Measurements from ENCODE around the gene LCP2.
"Not testable (repeated sequence)": the region's sequence is repeated elsewhere in the genome, so short reads cannot be mapped to it uniquely, and the experiment has no call there.

Gene LCP2

DNA sequence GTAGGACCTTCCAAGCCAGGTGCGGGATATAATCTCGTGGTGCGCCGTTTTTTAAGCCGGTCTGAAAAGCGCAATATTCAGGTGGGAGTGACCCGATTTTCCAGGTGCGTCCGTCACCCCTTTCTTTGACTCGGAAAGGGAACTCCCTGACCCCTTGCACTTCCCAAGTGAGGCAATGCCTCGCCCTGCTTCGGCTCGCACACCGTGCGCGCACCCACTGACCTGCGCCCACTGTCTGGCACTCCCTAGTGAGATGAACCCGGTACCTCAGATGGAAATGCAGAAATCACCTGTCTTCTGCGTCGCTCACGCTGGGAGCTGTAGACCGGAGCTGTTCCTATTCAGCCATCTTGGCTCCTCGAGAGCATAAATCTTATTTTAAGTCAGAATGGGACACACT is 52.1 kb downstream of the LCP2 start:
- not testable (repeated sequence) for DNase-seq

DNA sequence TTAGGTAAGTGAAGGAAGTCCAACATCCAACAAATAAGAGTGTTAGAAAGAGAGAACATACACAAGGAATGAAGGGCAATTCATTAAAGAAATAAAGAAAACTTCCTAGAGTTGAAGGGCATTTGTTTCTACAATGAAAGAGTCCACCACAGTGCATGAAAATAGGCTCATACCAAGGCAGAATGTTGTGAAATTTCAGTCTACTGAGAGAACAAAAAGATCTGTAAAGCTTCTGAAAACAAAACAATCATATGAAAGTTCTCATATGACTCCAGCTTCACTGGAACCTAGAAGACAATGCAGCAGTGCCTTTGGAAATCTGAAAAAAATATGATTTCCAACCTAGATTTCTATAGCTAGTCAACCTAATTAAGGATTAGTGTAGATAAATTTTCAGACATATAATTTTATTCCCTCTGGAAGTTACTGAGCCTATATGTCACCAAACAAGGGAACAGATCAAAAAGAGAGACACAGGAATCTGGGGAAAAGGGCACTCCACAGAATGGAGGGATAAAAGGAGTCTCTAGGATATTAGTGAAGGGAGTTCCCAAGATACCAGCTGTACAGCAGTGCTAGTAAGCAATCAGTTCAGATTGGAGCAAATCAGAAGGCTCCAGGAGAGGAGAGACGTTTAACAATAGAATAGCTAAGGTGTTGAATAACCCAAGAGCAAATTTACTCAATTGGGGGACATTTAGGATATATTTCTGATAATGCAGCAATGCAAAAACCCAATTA is 59.0 kb downstream of the LCP2 start:
- no peak for DNase-seq

- DNase-seq = no peak
Measured at GRCh38 chr5:170235876-170236864, 61.4 kb downstream of the LCP2 start.

- no peak for DNase-seq
Measured at GRCh38 chr5:170233358-170233892, 64.2 kb downstream of the LCP2 start.

GRCh38 chr5:170232786-170233185 is 64.8 kb downstream of the LCP2 start, which contains the start of gene C5orf58:
Gene C5orf58, plus strand, starts transcription at chr5:170232985. Its CDS starts 1,992 bp downstream, at chr5:170234977.
- no peak for DNase-seq

DNA sequence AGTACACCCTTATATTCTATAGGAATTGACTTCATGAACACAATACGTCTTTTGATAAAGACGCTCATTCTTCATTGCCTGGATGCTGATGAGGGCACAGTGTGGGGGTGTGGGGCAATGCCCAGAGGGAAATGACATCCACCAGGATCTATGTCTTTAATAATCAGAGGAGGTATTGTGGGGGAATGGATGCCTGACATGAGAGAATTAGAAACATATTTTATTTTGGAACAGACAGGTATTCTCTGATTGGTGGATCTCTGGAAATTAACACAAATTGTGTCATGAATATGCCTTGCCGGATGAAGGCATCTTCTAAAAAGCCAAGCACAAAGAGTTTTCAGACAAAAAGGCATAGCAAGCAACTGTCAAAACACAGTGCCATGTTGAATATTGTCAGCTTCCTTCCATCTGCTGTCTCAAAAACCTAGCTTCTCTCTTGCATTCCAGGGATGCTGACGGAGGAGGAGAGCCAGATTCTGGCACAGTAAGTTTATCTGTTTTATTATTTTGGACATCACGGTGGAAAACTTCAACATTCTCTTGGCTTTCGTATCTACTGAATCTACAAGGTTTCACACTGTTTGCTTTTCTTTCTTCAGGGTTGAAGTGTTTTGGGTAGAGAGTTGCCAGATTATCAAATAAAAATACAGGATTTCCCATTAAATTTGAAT is 68.7 kb downstream of the LCP2 start:
- DNase-seq = no peak

GRCh38 chr5:170226661-170227060 is 70.9 kb downstream of the LCP2 start:
- no peak for DNase-seq

GRCh38 chr5:170226129-170226615 is 71.4 kb downstream of the LCP2 start:
- DNase-seq = no peak

GRCh38 chr5:170225326-170226128 is 72.0 kb downstream of the LCP2 start:
- peak; percentile 75 for DNase-seq

- no peak for DNase-seq
Measured at GRCh38 chr5:170223906-170224305, 73.7 kb downstream of the LCP2 start.

DNA sequence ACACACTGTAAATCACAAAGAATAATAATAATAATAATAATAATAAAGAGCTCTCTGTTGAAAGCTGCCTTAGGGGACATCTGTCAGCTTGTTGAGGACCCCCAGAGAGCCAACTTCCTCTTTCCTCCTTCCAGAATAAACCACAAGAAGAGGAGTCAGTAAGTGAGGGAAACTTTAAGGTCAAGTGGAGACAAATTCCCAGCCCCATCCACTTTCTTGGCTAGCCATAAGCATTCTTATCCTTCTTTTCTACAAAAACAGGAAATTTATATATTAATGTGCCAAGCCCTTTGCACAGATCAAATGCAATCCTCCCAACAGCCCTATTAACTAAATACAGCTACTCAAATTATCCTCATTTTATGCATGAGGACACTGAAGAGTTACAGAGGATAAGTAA is 74.2 kb downstream of the LCP2 start:
- no peak for DNase-seq

DNA sequence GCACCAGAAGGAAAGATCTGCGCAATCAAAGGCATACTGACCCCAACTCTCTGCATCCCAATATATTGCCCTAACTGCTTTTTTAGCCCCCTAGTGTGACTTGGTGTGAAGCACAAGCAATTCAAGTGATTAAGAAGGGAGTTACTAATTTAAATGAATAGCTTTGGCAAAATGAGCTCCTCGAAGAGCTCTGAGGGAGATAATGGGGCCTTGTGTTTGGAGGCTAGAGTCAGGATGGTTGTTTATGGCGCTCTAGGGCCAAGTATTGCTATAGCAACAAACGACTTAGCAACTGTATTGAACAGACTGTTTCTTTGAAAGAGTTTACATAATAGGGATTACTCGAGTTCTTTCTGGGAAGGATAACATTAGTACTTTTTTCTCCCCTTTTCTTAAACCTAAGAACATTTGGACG is 76.2 kb downstream of the LCP2 start:
- no peak for DNase-seq

GRCh38 chr5:170220191-170220590 is 77.4 kb downstream of the LCP2 start:
- no peak for DNase-seq

DNA sequence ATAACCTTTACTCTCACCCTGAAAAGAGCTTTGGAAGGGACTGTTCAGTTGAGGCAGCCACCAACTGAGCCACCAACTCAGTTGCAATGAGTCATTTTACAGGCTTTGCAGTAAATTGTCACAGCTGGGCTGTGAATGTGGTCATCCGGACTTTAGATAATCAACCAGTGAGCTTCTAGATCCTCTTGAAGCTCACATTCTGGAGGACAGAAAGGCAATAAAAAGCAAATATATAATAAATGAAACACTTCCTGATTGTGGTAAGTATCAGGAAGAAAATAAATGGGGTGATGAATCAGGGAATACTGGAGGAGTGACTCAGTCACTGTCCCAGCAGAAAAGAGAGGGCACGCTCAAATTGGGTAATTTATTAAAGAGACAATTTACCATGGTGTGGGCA is 78.0 kb downstream of the LCP2 start:
- DNase-seq = no peak

DNA sequence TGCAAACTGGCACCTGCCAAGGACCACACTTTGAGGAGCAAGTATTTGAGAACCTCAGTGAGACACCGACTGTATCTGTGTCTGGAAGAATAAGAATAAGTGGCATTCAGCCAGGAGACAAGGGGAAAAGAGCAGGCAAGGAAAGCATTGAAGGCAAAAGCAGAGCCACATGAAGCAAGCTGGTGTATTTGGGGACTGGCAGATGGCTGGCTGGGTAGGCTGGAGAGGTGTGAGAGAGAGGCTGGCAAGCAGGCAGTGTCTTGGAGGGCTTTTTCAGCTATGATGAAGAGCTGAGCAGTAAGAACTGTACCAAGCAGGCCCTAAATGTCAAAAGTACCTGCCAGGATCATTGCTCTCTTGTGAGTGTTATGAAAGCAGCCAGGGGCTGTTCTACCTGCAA is 78.9 kb downstream of the LCP2 start:
- no peak for DNase-seq

DNA sequence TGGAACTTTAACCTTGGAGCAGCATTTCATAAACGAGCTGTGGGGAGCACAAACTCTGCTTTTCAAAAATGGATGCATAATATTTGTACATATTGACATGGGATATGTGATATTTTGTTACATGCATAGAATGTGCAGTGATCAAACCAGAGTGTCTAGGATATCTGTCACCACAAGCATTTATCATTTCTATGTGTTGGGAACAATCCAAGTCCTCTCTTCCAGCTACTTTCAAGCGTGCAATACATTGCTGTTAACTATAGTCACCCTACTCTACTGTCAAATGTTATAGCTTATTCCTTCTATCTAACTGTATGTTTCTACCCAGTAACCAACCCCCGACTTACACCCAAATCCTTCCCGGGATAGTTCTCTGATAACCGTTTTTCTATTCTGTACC is 79.7 kb downstream of the LCP2 start:
- no peak for DNase-seq

- DNase-seq = no peak
Measured at GRCh38 chr5:170216257-170216864, 81.2 kb downstream of the LCP2 start.

GRCh38 chr5:170211575-170212334 is 85.8 kb downstream of the LCP2 start:
- no peak for DNase-seq

DNA sequence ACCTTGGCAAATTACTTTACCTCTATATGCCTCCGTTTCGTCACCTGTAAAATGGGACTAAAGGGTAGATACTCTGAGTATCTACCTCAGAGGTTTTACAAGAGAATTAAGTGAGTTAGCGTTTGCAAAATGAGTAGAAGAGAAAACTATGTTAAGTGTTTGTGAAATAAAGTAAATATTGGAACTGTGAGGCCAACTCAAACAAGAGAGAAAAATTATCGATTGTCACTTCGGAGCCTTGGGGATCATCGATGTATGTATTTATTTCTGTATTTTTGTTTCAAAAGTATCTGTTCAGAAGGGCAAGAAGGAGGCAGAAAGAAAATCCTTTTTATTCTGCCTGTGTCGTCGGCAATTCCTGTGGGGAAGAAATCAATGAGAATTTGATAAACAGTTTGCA is 90.6 kb downstream of the LCP2 start:
- DNase-seq = no peak

- no peak for DNase-seq
Measured at GRCh38 chr5:170206216-170206615, 91.4 kb downstream of the LCP2 start.

DNA sequence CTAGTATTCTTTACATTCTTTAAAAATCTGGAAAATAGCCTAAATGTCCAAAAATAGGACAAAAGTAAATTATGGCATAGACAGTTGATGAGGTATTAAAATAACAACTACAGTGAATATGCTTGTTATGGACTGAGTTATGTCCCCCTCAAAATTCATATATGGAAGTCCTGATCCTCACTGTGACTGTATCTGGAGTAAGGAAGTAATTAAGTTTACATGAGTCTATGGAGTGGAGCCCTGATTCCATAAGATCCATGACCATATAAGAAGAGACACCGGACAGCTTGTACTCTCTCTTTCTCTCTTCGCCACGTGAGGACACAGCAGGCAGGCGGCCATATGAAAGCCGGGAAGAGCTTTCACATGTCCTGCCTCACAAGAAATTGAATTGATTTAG is 93.4 kb downstream of the LCP2 start:
- no peak for DNase-seq
